ENCODE measurements around the gene MAD1L1. TPM values are rescaled to one million over a fixed set of nuclear protein-coding genes. Genes with fewer than 3 reads are reported as not detected.

Gene MAD1L1
- total RNA-seq, 1 experiment from 2014 or later = 38.5 TPM

GRCh38 chr7:2125931-2126330 lies 106.8 kb downstream of the MAD1L1 start:
- DNase-seq (ENCODE audit: low read depth, low spot score) (no peak), ATAC-seq (no peak)
- Histone ChIP-seq H3K4me2 (ENCODE audit: low read length) (no peak overlapping the region), H3K4me1 (ENCODE audit: control insufficient read depth in 1 of 2, insufficient read depth in 2 of 2, low read length in 2 of 2) (no peaks in the 10 kb centered on the region), H3K79me2 (ENCODE audit: insufficient read depth, low read length) (no peaks in the 10 kb centered on the region), H3K9ac (ENCODE audit: low read length) (no peak overlapping the region), H2AFZ (ENCODE audit: low read depth, low read length, poor library complexity, severe bottlenecking) (no peak overlapping the region), H3K4me3 (replicated peaks in 1 of 2; ENCODE audit: low read depth in 1 of 2, low read length in 2 of 2) (no peak overlapping the region), H3K9me3 (ENCODE audit: control insufficient read depth in 1 of 2, insufficient read depth in 1 of 2, low read depth in 1 of 2, low read length in 2 of 2) (no peaks in the 10 kb centered on the region), H3K9me2 (ENCODE audit: insufficient read depth) (no peaks in the 10 kb centered on the region), H3K27me3 (ENCODE audit: insufficient read depth, low read length) (no peaks in the 10 kb centered on the region), H4K20me1 (ENCODE audit: insufficient read depth) (no peaks in the 10 kb centered on the region), H3K36me3 (ENCODE audit: control insufficient read depth in 1 of 2, insufficient read depth in 2 of 2, low read length in 2 of 2) (no peaks in the 10 kb centered on the region; a peak in 1 of 4 replicates), H3K27ac (ENCODE audit: low read depth, low read length) (no peak overlapping the region)
- ChIA-PET RAD21 (ENCODE audit: low non-redundant PET in 1 of 2, low total read pairs in 2 of 2, uncharacterized antibody in 2 of 2, unreplicated experiment in 2 of 2) (no interaction called here), POLR2A (no interaction called here), CTCF (no interaction called here)
- intact Hi-C loops (cut with micrococcal nuclease) = no loop called here
- TF ChIP-seq ZNF274 (IDR thresholded peaks at IDR 0.05; ENCODE audit: low read depth, low read length) (no peak), CTCF (IDR thresholded peaks at IDR 0.05 in 2 of 3, conservative IDR thresholded peaks at IDR 0.05 in 1 of 3; ENCODE audit: borderline replicate concordance in 1 of 3, insufficient read depth in 1 of 3, low read depth in 2 of 3, low read length in 2 of 3) (no peak), FOSL1 (IDR thresholded peaks at IDR 0.05; ENCODE audit: low read depth) (no peak), ELF1 (IDR thresholded peaks at IDR 0.05; ENCODE audit: borderline replicate concordance, low read depth) (no peak), CBX3 (IDR thresholded peaks at IDR 0.05; ENCODE audit: low read depth) (no peak), JUND (IDR thresholded peaks at IDR 0.05) (no peak), POLR2AphosphoS5 (IDR thresholded peaks at IDR 0.05; ENCODE audit: low read depth, low read length) (no peak), SIN3A (IDR thresholded peaks at IDR 0.05; ENCODE audit: low read depth) (no peak), ATF3 (IDR thresholded peaks at IDR 0.05) (no peak), SRF (IDR thresholded peaks at IDR 0.05; ENCODE audit: low read depth) (no peak), SP1 (IDR thresholded peaks at IDR 0.05; ENCODE audit: low read depth) (no peak), YY1 (IDR thresholded peaks at IDR 0.05; ENCODE audit: extremely low read depth, insufficient replicate concordance, low read depth, low read length) (no peak), ZBTB33 (IDR thresholded peaks at IDR 0.05; ENCODE audit: extremely low read depth, insufficient replicate concordance, low read length) (no peak), RAD21 (IDR thresholded peaks at IDR 0.05; ENCODE audit: low read depth) (no peak), TCF7L2 (IDR thresholded peaks at IDR 0.05; ENCODE audit: borderline replicate concordance, extremely low read depth, insufficient read depth, insufficient read length) (no peak)
- BruUV-seq (replicated peaks) = no TSS peak
